ENCODE data around the gene CEP83. TPM values are rescaled to one million over a fixed set of nuclear protein-coding genes. Genes with fewer than 3 reads are reported as not detected.
A peak's percentile ranks its signal among the peaks of the same experiment; 100 is the strongest.

The CEP83 gene
- total and polyA plus RNA-seq, 9 of the 15 experiments (the other 6 are each of a cell fraction or from before 2014, with no cell fraction given): 5.3 to 40.5 (median 31.3) TPM

DNA sequence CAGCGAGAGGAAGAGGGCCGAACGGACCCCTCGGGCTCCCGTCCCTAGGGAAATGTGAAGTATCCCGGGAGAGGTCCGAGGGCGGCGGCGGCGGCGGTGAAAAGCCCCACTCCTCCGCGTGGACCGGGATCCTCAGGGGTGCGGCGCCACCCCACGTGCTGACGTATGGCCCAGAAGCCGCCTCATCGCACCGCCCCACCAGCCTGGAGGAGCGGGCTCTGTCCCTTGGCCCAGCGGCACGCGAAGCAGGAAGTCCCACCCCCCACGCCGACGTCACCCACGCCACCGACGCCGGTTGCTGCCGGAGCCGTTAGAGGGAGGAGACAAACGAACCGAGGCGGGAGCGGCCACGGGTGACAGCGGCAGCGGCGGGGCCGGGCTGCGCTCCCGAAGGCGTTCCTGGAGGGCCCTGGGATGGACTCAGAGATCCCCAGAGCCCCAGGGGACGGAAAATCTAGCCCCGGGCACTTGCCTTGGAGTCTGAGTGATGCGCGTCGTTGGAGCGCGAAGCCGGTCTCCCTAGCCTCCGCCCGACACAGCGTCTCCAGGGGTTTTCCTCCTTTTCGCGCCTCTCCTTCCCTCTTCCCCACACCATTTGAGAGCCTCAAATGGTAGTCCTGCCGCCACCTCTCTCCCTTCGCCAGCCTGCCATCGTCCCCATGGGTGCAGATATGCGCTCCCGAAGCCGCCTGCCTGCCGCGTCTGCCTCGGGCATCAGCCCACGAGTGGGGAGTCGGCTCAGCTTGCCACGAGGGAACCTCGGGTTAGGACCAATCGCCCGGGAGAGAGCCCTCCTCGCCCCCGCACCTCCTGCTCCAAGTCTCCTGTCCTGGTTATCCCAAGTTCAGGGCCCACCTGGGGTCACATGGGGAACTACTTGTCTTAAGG lies at the start of gene CEP83 (continued):
- TF ChIP-seq, protein P1, sequence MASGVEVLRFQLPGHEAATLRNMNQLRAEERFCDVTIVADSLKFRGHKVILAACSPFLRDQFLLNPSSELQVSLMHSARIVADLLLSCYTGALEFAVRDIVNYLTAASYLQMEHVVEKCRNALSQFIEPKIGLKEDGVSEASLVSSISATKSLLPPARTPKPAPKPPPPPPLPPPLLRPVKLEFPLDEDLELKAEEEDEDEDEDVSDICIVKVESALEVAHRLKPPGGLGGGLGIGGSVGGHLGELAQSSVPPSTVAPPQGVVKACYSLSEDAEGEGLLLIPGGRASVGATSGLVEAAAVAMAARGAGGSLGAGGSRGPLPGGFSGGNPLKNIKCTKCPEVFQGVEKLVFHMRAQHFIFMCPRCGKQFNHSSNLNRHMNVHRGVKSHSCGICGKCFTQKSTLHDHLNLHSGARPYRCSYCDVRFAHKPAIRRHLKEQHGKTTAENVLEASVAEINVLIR (CRISPR knock-in tag; IDR thresholded peaks at IDR 0.05): peak; percentile 79
- TF ChIP-seq, protein P2, sequence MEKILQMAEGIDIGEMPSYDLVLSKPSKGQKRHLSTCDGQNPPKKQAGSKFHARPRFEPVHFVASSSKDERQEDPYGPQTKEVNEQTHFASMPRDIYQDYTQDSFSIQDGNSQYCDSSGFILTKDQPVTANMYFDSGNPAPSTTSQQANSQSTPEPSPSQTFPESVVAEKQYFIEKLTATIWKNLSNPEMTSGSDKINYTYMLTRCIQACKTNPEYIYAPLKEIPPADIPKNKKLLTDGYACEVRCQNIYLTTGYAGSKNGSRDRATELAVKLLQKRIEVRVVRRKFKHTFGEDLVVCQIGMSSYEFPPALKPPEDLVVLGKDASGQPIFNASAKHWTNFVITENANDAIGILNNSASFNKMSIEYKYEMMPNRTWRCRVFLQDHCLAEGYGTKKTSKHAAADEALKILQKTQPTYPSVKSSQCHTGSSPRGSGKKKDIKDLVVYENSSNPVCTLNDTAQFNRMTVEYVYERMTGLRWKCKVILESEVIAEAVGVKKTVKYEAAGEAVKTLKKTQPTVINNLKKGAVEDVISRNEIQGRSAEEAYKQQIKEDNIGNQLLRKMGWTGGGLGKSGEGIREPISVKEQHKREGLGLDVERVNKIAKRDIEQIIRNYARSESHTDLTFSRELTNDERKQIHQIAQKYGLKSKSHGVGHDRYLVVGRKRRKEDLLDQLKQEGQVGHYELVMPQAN (IDR thresholded peaks at IDR 0.05; ENCODE audit: borderline replicate concordance): peak; percentile 81; the same call in 1 of the 2 replicates
- TF ChIP-seq CBX3 (IDR thresholded peaks at IDR 0.05; ENCODE audit: borderline replicate concordance in 1 of 2, low read length in 2 of 2): 0 out of 3 replicates have a peak, but pooled peaks of 1 of the 2 experiments have one; percentile 36
- peak; percentile 79 for TF ChIP-seq POLR2B (IDR thresholded peaks at IDR 0.05; ENCODE audit: low read depth, partially characterized antibody)
- no peak for TF ChIP-seq ZNF384 (IDR thresholded peaks at IDR 0.05; ENCODE audit: low read depth, low read length)
- TF ChIP-seq EGR1 (conservative IDR thresholded peaks at IDR 0.05): peak; percentile 83
- peak; percentile 48; the same call in 1 of the 2 replicates for TF ChIP-seq CBX1 (IDR thresholded peaks at IDR 0.05; ENCODE audit: low read depth)
- TF ChIP-seq, protein P3, sequence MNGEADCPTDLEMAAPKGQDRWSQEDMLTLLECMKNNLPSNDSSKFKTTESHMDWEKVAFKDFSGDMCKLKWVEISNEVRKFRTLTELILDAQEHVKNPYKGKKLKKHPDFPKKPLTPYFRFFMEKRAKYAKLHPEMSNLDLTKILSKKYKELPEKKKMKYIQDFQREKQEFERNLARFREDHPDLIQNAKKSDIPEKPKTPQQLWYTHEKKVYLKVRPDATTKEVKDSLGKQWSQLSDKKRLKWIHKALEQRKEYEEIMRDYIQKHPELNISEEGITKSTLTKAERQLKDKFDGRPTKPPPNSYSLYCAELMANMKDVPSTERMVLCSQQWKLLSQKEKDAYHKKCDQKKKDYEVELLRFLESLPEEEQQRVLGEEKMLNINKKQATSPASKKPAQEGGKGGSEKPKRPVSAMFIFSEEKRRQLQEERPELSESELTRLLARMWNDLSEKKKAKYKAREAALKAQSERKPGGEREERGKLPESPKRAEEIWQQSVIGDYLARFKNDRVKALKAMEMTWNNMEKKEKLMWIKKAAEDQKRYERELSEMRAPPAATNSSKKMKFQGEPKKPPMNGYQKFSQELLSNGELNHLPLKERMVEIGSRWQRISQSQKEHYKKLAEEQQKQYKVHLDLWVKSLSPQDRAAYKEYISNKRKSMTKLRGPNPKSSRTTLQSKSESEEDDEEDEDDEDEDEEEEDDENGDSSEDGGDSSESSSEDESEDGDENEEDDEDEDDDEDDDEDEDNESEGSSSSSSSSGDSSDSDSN (IDR thresholded peaks at IDR 0.05; ENCODE audit: borderline replicate concordance in 1 of 2, low read depth in 2 of 2, low read length in 2 of 2): peak in 1 of 2 experiments; percentile 54; a peak in 1 of 4 replicates
- TF ChIP-seq, protein P4, sequence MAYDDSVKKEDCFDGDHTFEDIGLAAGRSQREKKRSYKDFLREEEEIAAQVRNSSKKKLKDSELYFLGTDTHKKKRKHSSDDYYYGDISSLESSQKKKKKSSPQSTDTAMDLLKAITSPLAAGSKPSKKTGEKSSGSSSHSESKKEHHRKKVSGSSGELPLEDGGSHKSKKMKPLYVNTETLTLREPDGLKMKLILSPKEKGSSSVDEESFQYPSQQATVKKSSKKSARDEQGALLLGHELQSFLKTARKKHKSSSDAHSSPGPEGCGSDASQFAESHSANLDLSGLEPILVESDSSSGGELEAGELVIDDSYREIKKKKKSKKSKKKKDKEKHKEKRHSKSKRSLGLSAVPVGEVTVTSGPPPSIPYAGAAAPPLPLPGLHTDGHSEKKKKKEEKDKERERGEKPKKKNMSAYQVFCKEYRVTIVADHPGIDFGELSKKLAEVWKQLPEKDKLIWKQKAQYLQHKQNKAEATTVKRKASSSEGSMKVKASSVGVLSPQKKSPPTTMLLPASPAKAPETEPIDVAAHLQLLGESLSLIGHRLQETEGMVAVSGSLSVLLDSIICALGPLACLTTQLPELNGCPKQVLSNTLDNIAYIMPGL (CRISPR knock-in tag; IDR thresholded peaks at IDR 0.05): 0 out of 2 replicates have a peak, but pooled peaks have one; percentile 32
- TF ChIP-seq NR1H2 (CRISPR knock-in tag; IDR thresholded peaks at IDR 0.05): 0 out of 2 replicates have a peak, but pooled peaks have one; percentile 44
- TF ChIP-seq HNRNPK (IDR thresholded peaks at IDR 0.05; ENCODE audit: low read depth, low read length, poor library complexity, severe bottlenecking): no peak
- TF ChIP-seq, protein P5, sequence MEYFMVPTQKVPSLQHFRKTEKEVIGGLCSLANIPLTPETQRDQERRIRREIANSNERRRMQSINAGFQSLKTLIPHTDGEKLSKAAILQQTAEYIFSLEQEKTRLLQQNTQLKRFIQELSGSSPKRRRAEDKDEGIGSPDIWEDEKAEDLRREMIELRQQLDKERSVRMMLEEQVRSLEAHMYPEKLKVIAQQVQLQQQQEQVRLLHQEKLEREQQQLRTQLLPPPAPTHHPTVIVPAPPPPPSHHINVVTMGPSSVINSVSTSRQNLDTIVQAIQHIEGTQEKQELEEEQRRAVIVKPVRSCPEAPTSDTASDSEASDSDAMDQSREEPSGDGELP (CRISPR knock-in tag; IDR thresholded peaks at IDR 0.05; ENCODE audit: borderline replicate concordance): peak; percentile 79
- TF ChIP-seq RBFOX2 (IDR thresholded peaks at IDR 0.05; ENCODE audit: low read depth, low read length): peak; percentile 96
- TF ChIP-seq, protein P6, sequence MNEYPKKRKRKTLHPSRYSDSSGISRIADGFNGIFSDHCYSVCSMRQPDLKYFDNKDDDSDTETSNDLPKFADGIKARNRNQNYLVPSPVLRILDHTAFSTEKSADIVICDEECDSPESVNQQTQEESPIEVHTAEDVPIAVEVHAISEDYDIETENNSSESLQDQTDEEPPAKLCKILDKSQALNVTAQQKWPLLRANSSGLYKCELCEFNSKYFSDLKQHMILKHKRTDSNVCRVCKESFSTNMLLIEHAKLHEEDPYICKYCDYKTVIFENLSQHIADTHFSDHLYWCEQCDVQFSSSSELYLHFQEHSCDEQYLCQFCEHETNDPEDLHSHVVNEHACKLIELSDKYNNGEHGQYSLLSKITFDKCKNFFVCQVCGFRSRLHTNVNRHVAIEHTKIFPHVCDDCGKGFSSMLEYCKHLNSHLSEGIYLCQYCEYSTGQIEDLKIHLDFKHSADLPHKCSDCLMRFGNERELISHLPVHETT (CRISPR knock-in tag; conservative IDR thresholded peaks at IDR 0.05 in 1 of 2, IDR thresholded peaks at IDR 0.05 in 1 of 2): peak in 1 of 2 experiments; percentile 92; a peak in 2 of 4 replicates

Measured in K562 (cell line).